PC-9 (cell line): ENCODE measurements around the gene UPB1. TPM values are rescaled to one million over a fixed set of nuclear protein-coding genes. Genes with fewer than 3 reads are reported as not detected.

Experiments used
- BruUV-seq: library from RNA; stranded (reverse); fragments of 400-500 nt; replicated peaks from 2 replicates; lab custom pipeline; 2021; lab: Mats Ljungman, UMichigan
- CTCF ChIA-PET: fragments of 300-600 bp; sonication (Branson Sonifier 250); formaldehyde crosslinking; loops from one replicate; lab custom pipeline; 2022; ENCODE audit warnings: antibody characterized with exemption; lab: Charles Lee
- POLR2A ChIA-PET: fragments of 300-600 bp; sonication (Branson Sonifier 250); formaldehyde crosslinking; loops from one replicate; lab custom pipeline; 2022; ENCODE audit warnings: antibody characterized with exemption; ENCODE audit not compliant: unreplicated experiment; lab: Charles Lee
- DNase-seq, 2 experiments: peaks; one replicate each; pipeline versions ENCODE4 v3.0.0 to v3.0.0-alpha.2; 2015 to 2022; ENCODE audit warnings: mixed read lengths in 1 of 2
- H2AFZ ChIP-seq: fragments of 200-600 bp; sonication (generic); 2 replicates; pipeline ENCODE4 v1.8.1; 2017; ENCODE audit warnings: antibody characterized with exemption
- H3F3A ChIP-seq: fragments of 200-600 bp; sonication (generic); 2 replicates; pipeline ENCODE4 v1.8.1; 2017; ENCODE audit warnings: antibody characterized with exemption, mild to moderate bottlenecking, low read depth; ENCODE audit not compliant: insufficient read depth
- H3K27ac ChIP-seq: fragments of 200-600 bp; sonication (generic); 2 replicates; pipeline ENCODE4 v1.6.1; 2016; ENCODE audit warnings: mixed run types
- H3K27me3 ChIP-seq: fragments of 200-600 bp; sonication (generic); 2 replicates; pipeline ENCODE4 v1.6.1; 2016; ENCODE audit warnings: low read depth, mixed run types; ENCODE audit not compliant: insufficient read depth
- H3K36me3 ChIP-seq: fragments of 200-600 bp; sonication (generic); 2 replicates; pipeline ENCODE4 v1.6.1; 2016; ENCODE audit warnings: low read depth, mixed run types
- H3K4me1 ChIP-seq: fragments of 200-600 bp; sonication (generic); replicated peaks from 2 replicates; pipeline ENCODE4 v1.6.1; 2016; ENCODE audit warnings: mixed run types; ENCODE audit not compliant: insufficient read depth
- H3K4me2 ChIP-seq: fragments of 200-600 bp; sonication (generic); 2 replicates; pipeline ENCODE4 v1.6.1; 2017; ENCODE audit warnings: mixed run types
- H3K4me3 ChIP-seq: fragments of 200-600 bp; sonication (generic); 2 replicates; pipeline ENCODE4 v1.6.1; 2016; ENCODE audit warnings: mixed run types
- H3K79me2 ChIP-seq: fragments of 200-600 bp; sonication (generic); 2 replicates; pipeline ENCODE4 v1.6.1; 2017; ENCODE audit warnings: low read depth, mixed run types
- H3K9me2 ChIP-seq: fragments of 200-600 bp; sonication (generic); 2 replicates; pipeline ENCODE4 v1.8.1; 2017; ENCODE audit warnings: mild to moderate bottlenecking; ENCODE audit not compliant: insufficient read depth
- H3K9me3 ChIP-seq: fragments of 200-600 bp; sonication (generic); 2 replicates; pipeline ENCODE4 v1.8.1; 2016; ENCODE audit warnings: low read depth; ENCODE audit not compliant: insufficient read depth
- H4K20me1 ChIP-seq: fragments of 200-600 bp; sonication (generic); 2 replicates; pipeline ENCODE4 v1.8.1; 2017; ENCODE audit not compliant: insufficient read depth
- CTCF ChIP-seq: fragments of 200-600 bp; sonication (generic); conservative IDR thresholded peaks from 2 replicates; pipeline ENCODE4 v1.6.1; 2017; ENCODE audit warnings: mixed run types, antibody characterized with exemption, mild to moderate bottlenecking, moderate library complexity
- EZH2 ChIP-seq: fragments of 200-600 bp; sonication (generic); IDR thresholded peaks from 2 replicates; pipeline ENCODE4 v1.8.0; 2017; ENCODE audit warnings: antibody characterized with exemption, low read depth
- intact Hi-C: fragments of 100-400 bp; cut with micrococcal nuclease; formaldehyde crosslinking; loops from one replicate; pipeline ENCODE4 v1.10.0; 2022; ENCODE audit not compliant: unreplicated experiment
- total RNA-seq: library from RNA; stranded (reverse); gene quantifications from 2 replicates; pipeline ENCODE4 v1.2.3, GENCODE V29; 2021

The UPB1 gene
- total RNA-seq, 1 experiment from 2014 or later, result 0.17 TPM

- no peak for TF ChIP-seq CTCF
- TF ChIP-seq EZH2, result no peak
- H3K4me3 ChIP-seq, result no peak overlapping the region
These were observed 10.0 kb downstream of the UPB1 start for GRCh38 chr22:24504956-24505736.

GRCh38 chr22:24506802-24507438 lies 11.8 kb downstream of the UPB1 start:
- H4K20me1 ChIP-seq, result no peaks in the 10 kb centered on the region
- H3K27ac ChIP-seq, result peak overlapping the region; percentile 70
- ChIA-PET CTCF (no interaction called here), POLR2A (interaction anchor here (0.6 kb wide), 1 partner anchor 105 kb away, joined by 4 read pairs; no protein-coding TSS in a partner anchor)
- DNase-seq, result peak in 1 of 2 experiments; percentile 88
- BruUV-seq, result no TSS peak
- no peak overlapping the region for H3K4me3 ChIP-seq
- no peaks in the 10 kb centered on the region for H3K9me2 ChIP-seq
- H3K36me3 ChIP-seq, result no peaks in the 10 kb centered on the region
- H3K79me2 ChIP-seq, result no peaks in the 10 kb centered on the region
- TF ChIP-seq CTCF (no peak), EZH2 (no peak)
- peak overlapping the region; percentile 52 for H3K4me2 ChIP-seq
- H3K9me3 ChIP-seq, result no peaks in the 10 kb centered on the region
- H3K27me3 ChIP-seq, result no peaks in the 10 kb centered on the region
- peaks cover 80% of the 10 kb centered on the region for H3K4me1 ChIP-seq
- H3F3A ChIP-seq, result peaks cover 39% of the 10 kb centered on the region
- H2AFZ ChIP-seq, result no peak overlapping the region
- intact Hi-C loops, result no loop called here

More at GRCh38 chr22:24504956-24505736, 10.0 kb downstream of the UPB1 start:
- Histone ChIP-seq H3K4me1 (peaks cover 63% of the 10 kb centered on the region), H4K20me1 (no peaks in the 10 kb centered on the region), H3K4me2 (peak overlapping the region; percentile 13; the same call in 1 of the 2 replicates), H3K9me3 (no peaks in the 10 kb centered on the region), H3K36me3 (no peaks in the 10 kb centered on the region), H3K9me2 (no peaks in the 10 kb centered on the region), H3K27ac (no peak overlapping the region), H3K79me2 (no peaks in the 10 kb centered on the region), H3K27me3 (no peaks in the 10 kb centered on the region), H2AFZ (no peak overlapping the region), H3F3A (peaks cover 28% of the 10 kb centered on the region)
- intact Hi-C loops, result no loop called here
- BruUV-seq, result no TSS peak
- POLR2A ChIA-PET, result no interaction called here
- CTCF ChIA-PET, result no interaction called here
- peak in 1 of 2 experiments; percentile 45 for DNase-seq

- no peaks in the 10 kb centered on the region for H3K9me2 ChIP-seq
- H3K27ac ChIP-seq, result peak overlapping the region; percentile 70
- peak overlapping the region; percentile 52 for H3K4me2 ChIP-seq
- peaks cover 78% of the 10 kb centered on the region for H3K4me1 ChIP-seq
- peaks cover 39% of the 10 kb centered on the region for H3F3A ChIP-seq
- ChIA-PET CTCF (no interaction called here), POLR2A (interaction anchor here (0.5 kb wide), 1 partner anchor 490 kb away, joined by 7 read pairs; no protein-coding TSS in a partner anchor)
- H3K27me3 ChIP-seq, result no peaks in the 10 kb centered on the region
- no peaks in the 10 kb centered on the region for H3K79me2 ChIP-seq
- TF ChIP-seq CTCF, result no peak
- no peak for TF ChIP-seq EZH2
- no peaks in the 10 kb centered on the region for H3K9me3 ChIP-seq
- no peak overlapping the region for H2AFZ ChIP-seq
- no peaks in the 10 kb centered on the region for H4K20me1 ChIP-seq
- DNase-seq, result no peak
- H3K36me3 ChIP-seq, result no peaks in the 10 kb centered on the region
- H3K4me3 ChIP-seq, result no peak overlapping the region
- intact Hi-C loops, result no loop called here
- BruUV-seq, result no TSS peak
These were observed 12.6 kb downstream of the UPB1 start for GRCh38 chr22:24507716-24508115.
